Activated gamma-delta T cell (primary cell): ENCODE measurements around the gene SERPINB6.
"Not testable (repeated sequence)": the region's sequence is repeated elsewhere in the genome, so short reads cannot be mapped to it uniquely, and the experiment has no call there.

Experiments
- DNase-seq: peaks from one replicate; lab custom pipeline; 2025; lab: John Stamatoyannopoulos, UW

Gene SERPINB6

GRCh38 chr6:2938632-2939083, 32.7 kb downstream of the SERPINB6 start:
- DNase-seq = no peak

DNA sequence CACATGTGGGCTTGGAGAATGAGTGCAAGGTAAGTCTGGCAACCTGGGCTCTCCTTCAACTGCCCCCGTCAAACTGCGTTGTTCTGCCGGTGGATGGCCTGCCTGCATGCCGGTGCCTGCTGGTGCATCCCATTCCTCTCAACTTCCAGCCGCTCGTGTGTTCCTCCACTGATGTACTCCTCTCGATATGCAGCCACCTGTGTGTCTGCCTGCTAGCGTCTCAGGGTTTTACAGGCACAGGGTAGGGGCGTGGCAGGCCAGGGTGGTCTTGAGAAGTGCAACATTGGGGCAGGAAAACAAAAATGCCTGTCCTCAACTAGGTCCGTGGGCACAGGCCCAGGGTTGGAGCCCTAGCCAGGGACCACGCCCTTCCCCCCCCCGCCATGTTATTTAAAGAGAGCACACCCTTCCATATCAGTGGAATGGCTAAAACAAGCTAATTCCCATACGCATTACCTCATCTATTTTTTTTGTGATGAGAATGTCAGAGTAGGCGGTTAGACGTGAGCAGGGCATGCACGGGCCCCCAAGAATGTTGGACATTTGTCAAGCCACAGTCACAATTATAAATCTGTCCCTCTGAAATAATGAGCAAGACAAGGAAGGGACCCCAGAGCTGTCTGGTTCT, 33.2 kb downstream of the SERPINB6 start:
- DNase-seq = no peak

DNA sequence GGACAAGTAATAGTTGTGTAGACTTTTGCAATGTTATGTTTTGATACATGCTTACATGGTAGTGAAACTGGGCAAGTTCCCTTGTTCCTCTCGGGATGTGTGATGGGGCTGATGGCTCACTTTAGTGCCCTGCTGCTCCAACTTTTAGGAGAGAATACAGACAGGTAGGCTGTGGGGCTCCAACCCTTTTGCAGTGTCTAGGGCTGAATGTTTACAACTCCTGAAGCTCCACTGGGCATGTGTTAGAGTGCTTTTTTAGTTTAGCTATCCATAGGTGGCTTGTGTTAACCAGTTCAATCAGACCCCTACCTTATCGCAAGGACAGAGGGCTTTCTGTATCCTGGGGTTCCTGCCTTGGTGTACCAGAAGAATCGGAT, 33.8 kb downstream of the SERPINB6 start:
- no peak for DNase-seq

DNA sequence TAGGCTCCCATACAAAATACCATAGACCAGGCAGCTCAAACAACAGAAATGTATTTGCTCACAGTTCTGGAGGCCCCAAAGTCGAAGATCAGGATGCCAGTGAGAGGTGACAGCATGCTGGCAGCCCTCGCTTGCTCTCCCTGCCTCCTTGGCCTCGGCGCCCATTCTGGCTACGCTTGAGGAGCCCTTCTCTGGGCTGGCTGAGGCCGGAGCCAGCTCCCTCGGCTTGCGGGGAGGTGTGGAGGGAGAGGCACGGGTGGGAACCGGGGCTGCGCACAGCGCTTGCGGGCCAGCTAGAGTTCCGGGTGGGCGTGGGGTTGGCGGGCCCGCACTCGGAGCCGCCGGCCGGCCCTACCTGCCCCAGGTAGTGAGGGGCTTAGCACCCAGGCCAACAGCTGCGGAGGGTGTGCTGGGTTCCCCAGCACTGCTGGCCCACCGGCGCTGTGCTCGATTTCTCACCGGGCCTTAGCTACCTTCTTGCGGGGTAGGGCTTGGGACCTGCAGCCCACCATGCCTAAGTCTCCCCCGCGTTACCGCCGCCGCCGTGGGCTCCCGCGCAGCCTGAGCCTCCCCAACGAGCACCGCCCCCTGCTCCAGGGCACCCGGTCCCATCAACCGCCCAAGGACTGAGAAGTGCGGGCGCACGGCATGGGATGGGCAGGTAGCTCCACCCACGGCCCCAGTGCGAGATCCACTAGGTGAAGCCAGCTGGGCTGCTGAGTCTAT, 35.6 kb downstream of the SERPINB6 start:
- DNase-seq = no peak

GRCh38 chr6:2934057-2934456, 37.3 kb downstream of the SERPINB6 start:
- DNase-seq = no peak

GRCh38 chr6:2932911-2933310, 38.5 kb downstream of the SERPINB6 start:
- not testable (repeated sequence) for DNase-seq

DNA sequence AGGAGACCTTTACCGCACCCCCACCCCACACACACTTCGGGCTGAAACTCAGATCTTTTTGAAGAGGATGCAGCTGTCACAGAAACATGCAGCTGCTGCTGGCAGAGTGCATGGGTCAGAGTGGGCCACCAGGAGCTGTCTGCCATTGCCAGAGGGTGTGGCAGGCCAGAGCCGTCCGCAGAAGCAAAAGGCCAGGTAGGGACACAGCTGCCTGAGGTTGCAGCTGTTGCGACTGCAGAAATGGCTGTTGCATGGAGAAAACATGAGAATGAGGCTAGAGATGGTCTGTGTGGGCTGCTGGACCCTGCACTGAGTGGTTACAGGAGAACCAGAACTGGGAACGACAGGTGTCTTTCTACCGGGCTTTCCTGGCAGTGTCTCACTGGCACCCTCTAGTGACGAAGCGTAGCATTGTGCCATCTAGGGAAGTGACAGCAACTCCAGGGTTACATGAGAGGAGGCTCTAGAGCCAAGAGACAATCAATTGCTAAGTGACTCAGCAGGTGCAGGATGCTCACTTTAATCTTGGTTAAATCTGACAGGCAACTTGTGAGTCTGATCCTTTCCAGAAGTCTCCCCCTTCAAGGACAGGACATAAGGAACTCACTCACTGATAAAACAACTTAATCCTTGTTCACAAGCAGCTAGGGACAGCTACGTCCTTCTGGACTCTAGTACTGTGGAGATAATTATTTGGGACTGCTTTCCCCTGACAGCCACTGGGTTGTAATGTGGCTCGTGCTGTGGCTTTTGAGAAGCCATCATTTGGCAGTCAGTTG, 39.2 kb downstream of the SERPINB6 start:
- DNase-seq = no peak

GRCh38 chr6:2931055-2931454, 40.3 kb downstream of the SERPINB6 start:
- no peak for DNase-seq

GRCh38 chr6:2927931-2928330, 43.4 kb downstream of the SERPINB6 start:
- DNase-seq = not testable (repeated sequence)

DNA sequence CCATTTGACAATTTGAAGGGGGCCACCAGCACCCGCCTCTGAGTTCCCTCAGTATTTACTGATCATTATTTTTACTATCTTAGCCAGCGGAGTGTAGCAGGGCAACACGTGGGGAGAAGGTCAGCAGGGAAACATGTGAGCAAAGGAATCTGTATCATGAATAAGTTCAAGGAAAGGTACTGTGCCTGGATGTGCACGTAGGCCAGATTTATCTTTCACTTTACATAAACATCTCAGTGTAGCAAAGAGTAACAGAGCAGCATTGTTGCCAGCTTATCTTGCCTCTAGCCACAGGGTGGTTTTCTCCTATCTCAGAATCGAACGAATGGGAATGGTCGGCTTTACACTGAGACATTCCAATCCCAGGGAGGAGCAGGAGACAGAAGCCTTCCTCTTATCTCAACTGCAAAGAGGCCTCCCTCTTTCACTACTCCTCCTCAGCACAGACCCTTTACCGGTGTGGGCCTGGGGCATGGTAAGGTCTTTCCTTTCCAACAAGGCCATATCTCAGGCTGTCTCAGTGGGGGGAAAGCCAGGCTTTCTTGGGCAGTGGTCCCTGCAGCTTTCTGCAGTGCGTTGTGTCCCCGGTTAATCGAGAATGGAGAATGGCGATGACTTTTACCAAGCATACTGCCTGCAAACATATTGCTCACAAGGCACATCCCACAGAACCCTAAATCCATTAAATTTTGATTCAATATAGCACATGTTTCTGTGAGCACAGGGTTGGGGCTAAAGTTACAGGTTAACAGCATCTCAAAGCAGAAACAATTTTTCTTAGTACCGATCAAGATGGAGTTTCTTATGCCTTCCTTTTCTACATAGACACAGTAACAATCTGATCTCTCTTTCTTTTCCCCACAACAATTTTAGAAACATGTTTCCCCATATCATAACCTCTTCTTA, 45.3 kb downstream of the SERPINB6 start:
- DNase-seq = not testable (repeated sequence)

DNA sequence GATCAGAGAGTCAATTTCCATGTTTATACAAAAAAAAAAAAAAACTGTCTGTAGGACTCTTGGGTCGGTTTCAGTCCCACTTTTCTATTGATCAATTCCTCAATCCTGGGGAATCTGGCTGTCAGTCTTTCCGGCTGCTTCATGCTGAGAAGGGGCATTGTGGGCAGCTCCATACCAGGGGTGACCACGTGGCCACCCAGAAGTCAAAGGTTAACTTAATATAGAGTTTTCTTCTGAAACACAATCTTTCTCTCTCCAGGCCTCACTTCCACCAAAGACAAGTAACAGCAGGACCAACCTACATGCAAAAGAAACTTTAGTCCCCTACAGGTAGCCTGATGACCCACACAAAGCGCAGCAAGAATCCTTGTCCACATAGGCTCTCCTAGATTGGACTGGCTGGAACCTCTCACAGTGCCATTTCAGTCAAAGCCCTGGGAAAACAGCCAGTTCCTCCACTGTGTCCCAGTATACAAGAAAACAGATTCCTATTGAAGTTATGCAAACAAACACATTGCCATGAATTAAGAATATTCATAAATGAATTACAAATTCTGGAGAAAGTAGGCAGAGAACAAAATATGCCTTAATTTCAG, 49.7 kb downstream of the SERPINB6 start:
- no peak for DNase-seq

DNA sequence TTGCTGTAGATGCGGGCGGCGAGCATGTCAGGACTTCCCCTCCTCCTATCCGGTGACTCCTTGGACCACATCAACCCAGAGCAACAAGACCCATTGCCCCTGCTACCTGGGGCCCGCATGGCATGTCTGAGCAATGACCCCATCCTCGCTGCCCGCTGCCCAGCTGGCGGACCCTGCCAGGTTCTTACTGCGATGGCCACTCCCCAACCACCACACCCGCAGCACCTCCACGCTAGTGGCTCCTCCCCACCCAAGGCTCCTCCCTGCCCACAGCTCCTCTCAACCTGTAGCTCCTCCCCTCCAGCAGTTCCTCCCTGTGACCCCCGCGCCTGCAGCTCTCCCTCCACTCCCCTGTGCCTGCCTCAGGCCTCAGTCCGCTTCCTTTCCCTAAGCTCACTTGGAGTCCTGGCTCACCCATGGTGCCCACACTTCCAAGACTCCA, 50.7 kb downstream of the SERPINB6 start:
- no peak for DNase-seq

DNA sequence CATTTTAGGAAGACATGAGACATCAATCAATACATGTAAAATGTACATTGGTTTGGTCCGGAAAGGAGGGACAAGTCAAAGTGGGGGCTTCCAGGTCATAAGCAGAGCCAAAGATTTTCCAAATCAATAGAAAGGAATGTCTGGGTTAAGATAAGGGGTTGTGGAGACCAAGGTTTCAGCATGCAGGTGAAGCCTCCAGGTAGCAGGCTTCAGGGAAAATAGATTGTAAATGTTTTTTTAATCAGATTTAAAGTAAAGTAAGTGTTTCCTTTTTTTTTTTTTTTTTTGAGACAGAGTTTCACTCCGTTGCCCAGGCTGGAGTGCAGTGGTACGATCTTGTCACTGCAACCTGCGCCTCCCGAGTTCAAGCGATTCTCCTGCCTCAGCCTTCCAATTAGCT, 51.5 kb downstream of the SERPINB6 start:
- DNase-seq = no peak

GRCh38 chr6:2919401-2919800, 52.0 kb downstream of the SERPINB6 start:
- no peak for DNase-seq

DNA sequence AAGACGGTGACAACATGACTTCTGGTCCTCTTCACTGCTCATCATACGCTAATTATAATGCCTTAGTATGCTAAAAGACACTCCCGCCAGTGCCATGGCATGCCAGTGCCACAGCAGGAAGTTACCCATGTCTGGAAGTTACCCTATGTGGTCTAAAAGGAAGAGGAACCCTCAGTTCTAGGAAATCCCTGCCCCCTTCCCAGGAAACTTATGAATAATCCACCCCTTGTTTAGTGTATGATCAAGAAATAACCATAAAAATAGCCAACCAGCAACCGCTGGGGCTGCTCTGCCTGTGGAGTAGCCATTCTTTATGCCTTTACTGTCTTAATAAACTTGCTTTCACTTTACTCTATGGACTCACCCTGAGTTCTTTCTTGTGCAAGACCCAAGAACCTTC, 52.4 kb downstream of the SERPINB6 start:
- no peak for DNase-seq

GRCh38 chr6:2917801-2918445, 53.4 kb downstream of the SERPINB6 start:
- DNase-seq = no peak

DNA sequence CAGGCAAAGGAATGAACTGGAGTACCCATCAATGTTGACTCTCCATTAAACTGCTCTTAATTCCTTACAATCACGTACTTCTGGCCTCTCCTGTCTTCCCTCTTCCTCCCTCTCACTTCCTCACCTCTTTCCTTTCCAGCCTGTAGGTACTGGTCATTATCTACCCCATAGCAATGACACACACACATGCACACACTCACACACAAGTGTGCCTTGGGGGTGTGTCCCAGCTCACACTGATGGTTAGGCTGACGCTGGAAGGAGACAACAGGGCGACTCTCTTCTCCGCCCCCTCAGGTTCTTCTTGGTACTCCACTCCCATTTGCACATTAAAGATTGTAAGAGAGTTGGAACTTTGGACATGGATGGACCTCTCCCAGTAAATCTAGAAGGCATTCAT, 54.3 kb downstream of the SERPINB6 start:
- no peak for DNase-seq

DNA sequence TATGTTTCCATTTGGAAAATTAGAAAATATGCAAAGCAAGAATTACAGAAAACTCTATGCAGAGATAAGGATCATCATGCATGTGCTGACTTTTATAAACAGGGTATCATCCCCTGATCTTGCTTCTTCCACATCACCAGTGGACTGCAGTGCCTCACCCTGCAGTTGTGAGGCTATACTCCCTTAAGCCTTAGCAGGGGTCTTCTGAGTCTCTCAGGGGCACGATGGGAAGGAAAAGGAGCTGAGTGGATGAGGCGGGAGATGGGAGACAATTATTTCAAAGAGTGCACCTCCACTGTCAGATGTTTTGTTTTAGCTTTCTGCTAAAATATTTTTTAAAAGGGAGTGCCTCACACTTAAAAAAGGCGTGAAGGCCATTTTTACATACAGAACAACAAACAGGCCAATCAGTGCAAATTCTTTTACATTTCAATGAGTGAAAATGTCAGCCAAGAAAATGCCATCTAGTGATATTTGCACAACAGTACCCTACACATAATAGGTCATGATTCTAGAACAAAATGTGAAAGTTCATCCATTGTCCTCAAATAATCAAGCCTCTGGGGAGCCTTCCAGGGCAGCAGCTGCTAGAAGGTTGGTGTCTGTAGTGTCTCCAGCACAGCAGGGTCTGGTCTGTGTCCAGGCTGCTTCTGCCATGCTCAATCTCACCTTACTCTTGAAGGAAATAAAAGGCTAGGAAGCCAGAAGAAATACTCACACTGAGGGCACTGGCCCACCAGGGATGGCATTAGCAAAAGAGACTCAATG, 55.0 kb downstream of the SERPINB6 start:
- no peak for DNase-seq

DNA sequence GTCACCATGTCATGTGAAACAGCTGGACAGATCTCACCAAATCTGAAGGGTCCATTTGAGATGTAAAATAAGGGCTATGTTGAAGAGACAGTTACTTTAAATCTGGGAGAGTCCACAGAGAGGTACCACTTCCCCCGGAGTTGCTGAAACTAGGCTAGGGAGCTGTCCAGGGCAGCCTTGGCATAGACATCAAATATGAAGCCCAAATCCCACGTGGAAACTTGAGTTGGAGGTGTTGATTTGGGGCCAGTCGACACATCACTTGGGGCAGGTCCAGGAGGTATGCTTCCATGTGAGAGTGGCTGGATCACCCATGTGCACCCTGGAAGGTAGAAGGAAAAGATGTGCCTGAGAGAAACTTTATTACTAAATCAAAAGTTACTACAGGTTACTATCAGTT, 56.2 kb downstream of the SERPINB6 start:
- DNase-seq = no peak

- no peak for DNase-seq
Measured at GRCh38 chr6:2914318-2914660, 57.1 kb downstream of the SERPINB6 start.
